CD4-positive, CD25-positive, alpha-beta regulatory T cell (primary cell): ENCODE data around the gene SERINC3. TPM values are rescaled to one million over a fixed set of nuclear protein-coding genes. Genes with fewer than 3 reads are reported as not detected.

Experiments
- ATAC-seq, 2 donors: fragments of 150-1000 bp; cut with Tn5 transposase; one replicate each; pipeline ENCODE4 v1.10.0; 2021; ENCODE audit warnings: low read depth in 2 of 2, moderate number of reproducible peaks in 2 of 2, moderate library complexity in 1 of 2
- DNase-seq, 3 donors: peaks; one replicate each; pipeline versions ENCODE4 v3.0.0 to v3.0.0-alpha.2; 2012 to 2022; ENCODE audit warnings: mixed read lengths in 1 of 3
- H3K27ac ChIP-seq: one replicate; pipeline ENCODE4 v1.7.0; 2013; ENCODE audit warnings: mild to moderate bottlenecking, low read length; ENCODE audit not compliant: insufficient read depth, poor library complexity, severe bottlenecking
- H3K27me3 ChIP-seq: one replicate; pipeline ENCODE4 v1.7.0; 2013; ENCODE audit warnings: low read length; ENCODE audit not compliant: control insufficient read depth, insufficient read depth
- H3K36me3 ChIP-seq: one replicate; pipeline ENCODE4 v1.7.0; 2013; ENCODE audit warnings: mild to moderate bottlenecking, low read length, moderate library complexity; ENCODE audit not compliant: control insufficient read depth, insufficient read depth
- H3K4me1 ChIP-seq: 2 replicates; pipeline ENCODE4 v1.7.0; 2013; ENCODE audit warnings: mild to moderate bottlenecking, low read length; ENCODE audit not compliant: insufficient read depth, control insufficient read depth, poor library complexity, severe bottlenecking
- H3K4me3 ChIP-seq: one replicate; pipeline ENCODE4 v1.7.0; 2013; ENCODE audit warnings: low read depth, mild to moderate bottlenecking, low read length, moderate library complexity
- H3K9me3 ChIP-seq, 2 experiments: 1 replicate in 1 of 2; 2 replicates in 1 of 2; pipeline ENCODE4 v1.7.0; 2013; ENCODE audit warnings: low read length in 2 of 2, mild to moderate bottlenecking in 1 of 2, moderate library complexity in 1 of 2; ENCODE audit not compliant: control insufficient read depth in 2 of 2
- H3K27ac Mint-ChIP-seq, 3 donors: one replicate each; pipeline ENCODE4 v1.8.0; 2020 to 2022; ENCODE audit warnings: mild to moderate bottlenecking in 3 of 3, mixed read lengths in 3 of 3, moderate library complexity in 2 of 3
- H3K27me3 Mint-ChIP-seq: one replicate; pipeline ENCODE4 v1.8.0; 2022; ENCODE audit warnings: mild to moderate bottlenecking, mixed read lengths
- H3K36me3 Mint-ChIP-seq: one replicate; pipeline ENCODE4 v1.8.0; 2020; ENCODE audit warnings: mixed read lengths
- H3K4me1 Mint-ChIP-seq, 4 donors: one replicate each; pipeline ENCODE4 v1.8.0; 2020 to 2022; ENCODE audit warnings: mixed read lengths in 4 of 4, mild to moderate bottlenecking in 1 of 4
- H3K4me3 Mint-ChIP-seq, 4 donors: one replicate each; pipeline ENCODE4 v1.8.0; 2020 to 2022; ENCODE audit warnings: mild to moderate bottlenecking in 4 of 4, mixed read lengths in 4 of 4, moderate library complexity in 3 of 4
- H3K9me3 Mint-ChIP-seq, 7 donors: one replicate each; pipeline ENCODE4 v1.8.0; 2020 to 2022; ENCODE audit warnings: mixed read lengths in 7 of 7, mild to moderate bottlenecking in 3 of 7, moderate library complexity in 2 of 7
- polyA plus RNA-seq, 4 donors: library from polyadenylated mRNA; unstranded; fragments of 300-500 nt; fragmentation: Illumina TruSeq; gene quantifications; one replicate each; pipeline ENCODE4 v1.2.3, GENCODE V29; 2021
- total RNA-seq: library from RNA; stranded (reverse); gene quantifications from one replicate; pipeline ENCODE4 v1.2.3, GENCODE V29; 2022

SERINC3 gene
- total and polyA plus RNA-seq, 5 donors from 2014 or later = 77.3 to 254 (median 196) TPM

DNA sequence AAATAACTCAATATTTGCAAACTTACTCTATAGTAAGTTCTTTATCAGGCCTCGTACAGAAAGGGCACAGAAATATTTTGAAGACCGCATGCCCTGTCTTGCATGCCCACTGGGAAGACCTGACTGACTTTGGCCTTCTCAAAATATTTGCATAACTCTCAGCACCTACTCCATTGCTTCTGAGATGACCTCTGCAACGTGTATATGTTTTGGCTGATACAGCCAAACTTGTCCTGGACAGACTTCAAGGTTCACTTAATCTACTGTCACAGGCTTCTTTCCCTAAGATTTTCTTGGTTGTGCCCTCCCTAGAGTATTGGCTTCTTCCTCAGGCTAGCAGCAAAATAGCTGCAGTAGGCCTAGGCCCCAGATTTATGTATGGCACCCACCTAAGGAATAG lies 21.5 kb upstream of the SERINC3 start:
- Mint-ChIP-seq H3K4me1 (no peaks in the 10 kb centered on the region), H3K9me3 (no peaks in the 10 kb centered on the region), H3K36me3 (no peaks in the 10 kb centered on the region), H3K27me3 (peaks cover 17% of the 10 kb centered on the region), H3K4me3 (no peak overlapping the region), H3K27ac (no peak overlapping the region)
- Histone ChIP-seq H3K27ac (no peak overlapping the region), H3K9me3 (no peaks in the 10 kb centered on the region), H3K4me3 (no peak overlapping the region), H3K27me3 (no peaks in the 10 kb centered on the region), H3K4me1 (no peaks in the 10 kb centered on the region), H3K36me3 (no peaks in the 10 kb centered on the region)
- ATAC-seq (no peak), DNase-seq (no peak)

DNA sequence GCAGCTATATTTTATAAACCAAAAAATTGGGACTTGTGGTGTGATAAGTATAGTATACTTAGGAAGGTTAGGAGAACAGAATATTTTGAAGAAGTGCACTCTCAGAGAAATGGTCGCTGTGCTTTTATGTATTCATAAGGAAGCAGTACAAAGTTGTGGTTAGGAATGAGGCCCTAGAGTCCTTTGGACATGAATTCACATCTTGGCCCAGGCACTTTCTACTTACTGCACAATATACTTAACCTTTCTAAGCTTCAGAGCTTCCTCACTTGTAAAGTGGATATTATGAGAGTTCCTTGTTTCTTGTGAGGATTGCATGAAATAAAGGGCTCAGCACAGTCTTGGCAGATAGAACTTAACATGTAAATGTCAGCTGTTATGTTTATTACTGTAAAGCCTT lies 21.0 kb upstream of the SERINC3 start:
- Histone ChIP-seq H3K4me1 (no peaks in the 10 kb centered on the region), H3K27ac (no peak overlapping the region), H3K36me3 (no peaks in the 10 kb centered on the region), H3K27me3 (no peaks in the 10 kb centered on the region), H3K4me3 (no peak overlapping the region), H3K9me3 (no peaks in the 10 kb centered on the region)
- Mint-ChIP-seq H3K36me3 (no peaks in the 10 kb centered on the region), H3K4me1 (no peaks in the 10 kb centered on the region), H3K27me3 (peaks cover 15% of the 10 kb centered on the region), H3K9me3 (no peaks in the 10 kb centered on the region), H3K4me3 (no peak overlapping the region), H3K27ac (no peak overlapping the region)
- no peak for ATAC-seq
- no peak for DNase-seq

GRCh38 chr20:44541992-44542391 lies 20.1 kb upstream of the SERINC3 start:
- Mint-ChIP-seq H3K9me3 (no peaks in the 10 kb centered on the region), H3K27me3 (peaks cover 6% of the 10 kb centered on the region), H3K27ac (no peak overlapping the region), H3K36me3 (no peaks in the 10 kb centered on the region), H3K4me3 (no peak overlapping the region), H3K4me1 (no peaks in the 10 kb centered on the region)
- DNase-seq = no peak
- H3K4me1 ChIP-seq = no peaks in the 10 kb centered on the region
- no peak for ATAC-seq
- H3K9me3 ChIP-seq = no peaks in the 10 kb centered on the region
- H3K27ac ChIP-seq = no peak overlapping the region
- H3K27me3 ChIP-seq = no peaks in the 10 kb centered on the region
- H3K36me3 ChIP-seq = no peaks in the 10 kb centered on the region
- H3K4me3 ChIP-seq = no peak overlapping the region

DNA sequence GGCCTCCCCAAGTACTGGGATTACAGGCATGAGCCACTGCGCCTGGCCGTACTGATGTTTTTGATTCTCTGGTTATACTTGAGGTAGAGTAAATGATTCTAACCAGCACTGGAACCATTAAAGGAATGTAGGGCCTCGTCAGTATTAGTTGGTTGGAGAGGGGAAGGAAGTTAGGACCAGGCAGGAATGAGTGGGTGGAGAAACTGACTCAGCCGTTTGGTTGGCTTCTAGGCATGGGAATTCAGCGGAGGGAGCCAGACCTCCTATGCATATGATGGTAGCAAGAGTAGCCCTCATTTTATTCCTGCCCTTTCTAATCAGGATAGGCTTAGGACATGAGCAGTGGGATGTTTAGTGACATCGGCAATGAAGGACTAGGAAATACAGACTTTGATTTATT lies 19.0 kb upstream of the SERINC3 start:
- Mint-ChIP-seq H3K9me3 (no peaks in the 10 kb centered on the region), H3K4me3 (no peak overlapping the region), H3K36me3 (no peaks in the 10 kb centered on the region), H3K27ac (no peak overlapping the region), H3K4me1 (no peaks in the 10 kb centered on the region), H3K27me3 (peaks cover 9% of the 10 kb centered on the region)
- DNase-seq (no peak), ATAC-seq (no peak)
- H3K36me3 ChIP-seq = no peaks in the 10 kb centered on the region
- H3K9me3 ChIP-seq = no peaks in the 10 kb centered on the region
- H3K27me3 ChIP-seq = no peaks in the 10 kb centered on the region
- H3K27ac ChIP-seq = no peak overlapping the region
- H3K4me1 ChIP-seq = no peaks in the 10 kb centered on the region
- no peak overlapping the region for H3K4me3 ChIP-seq

- DNase-seq (no peak), ATAC-seq (no peak)
- Mint-ChIP-seq H3K4me1 (no peaks in the 10 kb centered on the region), H3K9me3 (no peaks in the 10 kb centered on the region), H3K4me3 (no peak overlapping the region), H3K27me3 (peaks cover 10% of the 10 kb centered on the region), H3K27ac (no peak overlapping the region), H3K36me3 (no peaks in the 10 kb centered on the region)
- H3K4me3 ChIP-seq = no peak overlapping the region
- no peaks in the 10 kb centered on the region for H3K4me1 ChIP-seq
- no peaks in the 10 kb centered on the region for H3K9me3 ChIP-seq
- no peak overlapping the region for H3K27ac ChIP-seq
- H3K27me3 ChIP-seq = no peaks in the 10 kb centered on the region
- no peaks in the 10 kb centered on the region for H3K36me3 ChIP-seq
Measured at GRCh38 chr20:44537993-44538392, 16.1 kb upstream of the SERINC3 start.

DNA sequence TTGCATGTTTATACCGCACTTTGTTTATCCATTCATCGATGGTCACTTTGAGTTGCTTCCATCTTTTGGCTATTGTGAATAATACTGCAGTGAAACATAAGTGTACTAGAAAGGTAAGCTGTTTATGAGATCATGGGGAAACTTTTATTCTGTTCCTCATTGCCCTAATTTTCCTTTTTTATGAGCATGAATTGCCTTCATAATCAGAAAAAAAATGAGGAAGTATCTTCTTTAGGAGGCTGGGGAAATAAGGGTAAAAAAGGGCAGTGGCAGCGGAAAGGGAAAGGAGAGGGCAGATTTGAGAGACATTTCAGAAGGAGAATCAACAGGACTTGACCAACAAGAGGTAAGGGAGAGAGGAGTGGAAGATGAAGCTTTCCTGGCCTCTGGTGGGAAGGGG lies 14.3 kb upstream of the SERINC3 start:
- peaks cover 3% of the 10 kb centered on the region for H3K27me3 ChIP-seq
- H3K27ac Mint-ChIP-seq = no peak overlapping the region
- peaks cover 0 to 6% (median 0%) of the 10 kb centered on the region in 4 donors for H3K4me1 Mint-ChIP-seq
- H3K9me3 ChIP-seq = no peaks in the 10 kb centered on the region
- no peak overlapping the region for H3K4me3 Mint-ChIP-seq
- DNase-seq (no peak), ATAC-seq (no peak)
- H3K36me3 Mint-ChIP-seq = no peaks in the 10 kb centered on the region
- H3K27ac ChIP-seq = no peak overlapping the region
- H3K27me3 Mint-ChIP-seq = peaks cover 11% of the 10 kb centered on the region
- H3K36me3 ChIP-seq = no peaks in the 10 kb centered on the region
- H3K4me1 ChIP-seq = peaks cover 15% of the 10 kb centered on the region
- no peak overlapping the region for H3K4me3 ChIP-seq
- H3K9me3 Mint-ChIP-seq = no peaks in the 10 kb centered on the region

DNA sequence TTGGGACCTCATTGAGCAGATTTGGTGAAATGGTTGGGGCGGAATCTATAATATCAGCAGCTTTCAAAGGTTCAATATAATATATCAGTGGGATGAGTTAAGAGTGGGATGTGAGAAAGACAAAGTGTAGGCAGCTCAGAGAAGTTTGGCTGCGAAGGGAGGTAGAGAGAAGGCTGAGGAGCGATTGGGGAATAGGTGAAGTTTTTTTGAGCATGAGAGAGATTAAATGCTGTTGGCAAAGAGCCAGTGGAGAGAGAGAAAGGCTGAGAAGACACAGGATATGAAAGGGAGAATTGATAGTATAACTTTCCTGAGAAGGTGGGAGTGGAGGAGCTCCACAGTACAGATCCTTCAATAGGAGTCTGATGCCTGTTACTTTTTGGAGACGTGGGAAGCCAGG lies 12.1 kb upstream of the SERINC3 start:
- Histone ChIP-seq H3K27me3 (peaks cover 3% of the 10 kb centered on the region), H3K4me3 (no peak overlapping the region), H3K27ac (no peak overlapping the region), H3K9me3 (no peaks in the 10 kb centered on the region), H3K36me3 (no peaks in the 10 kb centered on the region), H3K4me1 (peaks cover 15% of the 10 kb centered on the region)
- Mint-ChIP-seq H3K9me3 (no peaks in the 10 kb centered on the region), H3K4me1 (peaks cover 0 to 9% (median 2%) of the 10 kb centered on the region in 4 donors), H3K27me3 (peaks cover 23% of the 10 kb centered on the region), H3K27ac (no peak overlapping the region), H3K4me3 (no peak overlapping the region), H3K36me3 (no peaks in the 10 kb centered on the region)
- ATAC-seq = no peak
- no peak for DNase-seq

DNA sequence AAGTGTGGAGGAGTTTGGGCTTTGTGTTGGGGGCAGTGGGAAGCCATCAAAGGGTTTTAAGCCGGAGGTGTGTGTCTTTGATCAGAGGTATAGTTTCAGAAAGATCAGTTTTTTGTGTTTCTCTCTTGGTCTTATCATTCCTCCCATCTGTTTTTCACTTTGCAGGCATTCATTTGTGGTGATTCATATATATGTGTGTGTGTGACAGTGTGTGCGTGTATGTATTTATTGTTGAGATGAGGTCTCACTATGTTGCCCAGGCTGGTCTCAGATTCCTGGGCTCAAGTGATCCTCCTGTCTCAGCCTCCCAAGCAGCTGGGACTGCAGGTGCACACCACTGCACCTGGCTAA lies 11.1 kb upstream of the SERINC3 start:
- no peak for ATAC-seq
- Mint-ChIP-seq H3K36me3 (no peaks in the 10 kb centered on the region), H3K9me3 (no peaks in the 10 kb centered on the region), H3K27ac (no peak overlapping the region), H3K27me3 (peaks cover 24% of the 10 kb centered on the region), H3K4me1 (peaks cover 0 to 9% (median 2%) of the 10 kb centered on the region in 4 donors), H3K4me3 (no peak overlapping the region)
- no peaks in the 10 kb centered on the region for H3K36me3 ChIP-seq
- H3K9me3 ChIP-seq = no peaks in the 10 kb centered on the region
- no peak overlapping the region for H3K27ac ChIP-seq
- H3K27me3 ChIP-seq = peaks cover 3% of the 10 kb centered on the region
- peak in 1 of 3 donors; percentile 20 for DNase-seq
- H3K4me1 ChIP-seq = peaks cover 15% of the 10 kb centered on the region
- no peak overlapping the region for H3K4me3 ChIP-seq
